GM23338 (cell line): Measurements from ENCODE around the gene OR4K2. TPM values are rescaled to one million over a fixed set of nuclear protein-coding genes. Genes with fewer than 3 reads are reported as not detected.
"Not testable (repeated sequence)": the region's sequence is repeated elsewhere in the genome, so short reads cannot be mapped to it uniquely, and the experiment has no call there.

ENCODE experiments used
- ATAC-seq: fragments of 200-7000 bp; cut with Tn5 transposase; 3 replicates; pipeline ENCODE4 v1.9.1; 2020
- DNase-seq: peaks from one replicate; pipeline ENCODE4 v3.0.0-alpha.2; 2015; ENCODE audit warnings: low spot score
- H2AFZ ChIP-seq: fragments of 200-600 bp; sonication (generic); 2 replicates; pipeline ENCODE4 v1.8.0; 2016; ENCODE audit warnings: antibody characterized with exemption, mild to moderate bottlenecking, moderate library complexity
- H3F3A ChIP-seq: fragments of 200-600 bp; sonication (generic); replicated peaks from 2 replicates; pipeline ENCODE4 v1.8.0; 2017; ENCODE audit warnings: antibody characterized with exemption, mixed run types, low read depth
- H3K27ac ChIP-seq: fragments of 200-600 bp; sonication (generic); 2 replicates; pipeline ENCODE4 v1.6.1; 2016; ENCODE audit warnings: low read depth
- H3K27me3 ChIP-seq: fragments of 200-600 bp; sonication (generic); 2 replicates; pipeline ENCODE4 v1.8.0; 2016; ENCODE audit warnings: mild to moderate bottlenecking, mixed run types, moderate library complexity; ENCODE audit not compliant: insufficient read depth
- H3K36me3 ChIP-seq: fragments of 200-600 bp; sonication (generic); 2 replicates; pipeline ENCODE4 v1.8.0; 2016; ENCODE audit warnings: mild to moderate bottlenecking; ENCODE audit not compliant: insufficient read depth
- H3K4me1 ChIP-seq: fragments of 200-600 bp; sonication (generic); 2 replicates; pipeline ENCODE4 v1.8.0; 2016; ENCODE audit warnings: mild to moderate bottlenecking, moderate library complexity; ENCODE audit not compliant: insufficient read depth
- H3K4me2 ChIP-seq: fragments of 200-600 bp; sonication (generic); 2 replicates; pipeline ENCODE4 v1.7.1; 2017; ENCODE audit warnings: mixed run types
- H3K4me3 ChIP-seq: fragments of 200-600 bp; sonication (generic); 2 replicates; pipeline ENCODE4 v1.6.1; 2016; ENCODE audit warnings: mixed run types
- H3K79me2 ChIP-seq: fragments of 200-600 bp; sonication (generic); replicated peaks from 2 replicates; pipeline ENCODE4 v1.8.0; 2017; ENCODE audit warnings: mild to moderate bottlenecking; ENCODE audit not compliant: insufficient read depth
- H3K9me2 ChIP-seq: fragments of 200-600 bp; sonication (generic); 2 replicates; pipeline ENCODE4 v1.8.0; 2017; ENCODE audit not compliant: insufficient read depth
- H4K20me1 ChIP-seq: fragments of 200-600 bp; sonication (generic); replicated peaks from 2 replicates; pipeline ENCODE4 v1.8.0; 2017; ENCODE audit warnings: mild to moderate bottlenecking; ENCODE audit not compliant: insufficient read depth
- H3K27ac Mint-ChIP-seq: 2 replicates; pipeline ENCODE4 v1.8.0; 2020; ENCODE audit warnings: inconsistent platforms, mild to moderate bottlenecking, moderate library complexity, mixed read lengths
- H3K27me3 Mint-ChIP-seq: 3 replicates; pipeline ENCODE4 v1.8.0; 2022; ENCODE audit warnings: low read depth, mild to moderate bottlenecking, moderate library complexity, mixed read lengths, inconsistent platforms; ENCODE audit not compliant: insufficient read depth, poor library complexity
- H3K36me3 Mint-ChIP-seq: 3 replicates; pipeline ENCODE4 v1.8.0; 2021; ENCODE audit warnings: low read depth, mild to moderate bottlenecking, inconsistent platforms, moderate library complexity, mixed read lengths
- H3K4me1 Mint-ChIP-seq: 3 replicates; pipeline ENCODE4 v1.8.0; 2020; ENCODE audit warnings: mild to moderate bottlenecking, inconsistent platforms, mixed read lengths
- H3K4me3 Mint-ChIP-seq: 3 replicates; pipeline ENCODE4 v1.8.0; 2021; ENCODE audit warnings: moderate library complexity, mild to moderate bottlenecking, inconsistent platforms, mixed read lengths
- H3K9me3 Mint-ChIP-seq: 3 replicates; pipeline ENCODE4 v1.8.0; 2020; ENCODE audit warnings: moderate library complexity, mild to moderate bottlenecking, inconsistent platforms, mixed read lengths
- CREB1 ChIP-seq: fragments of 250-450 bp; sonication (Bioruptor Pico); IDR thresholded peaks from 2 replicates; pipeline ENCODE4 v1.5.0; 2020; ENCODE audit warnings: low read depth, mild to moderate bottlenecking, moderate library complexity
- ETS1 ChIP-seq: IDR thresholded peaks from 2 replicates; pipeline ENCODE4 v1.6.1; 2016; ENCODE audit warnings: antibody characterized with exemption
- EZH2 ChIP-seq: fragments of 200-600 bp; sonication (generic); IDR thresholded peaks from one replicate; pipeline ENCODE4 v1.8.0; 2017; ENCODE audit warnings: antibody characterized with exemption, mild to moderate bottlenecking, low read depth; ENCODE audit not compliant: unreplicated experiment
- JUNB ChIP-seq: IDR thresholded peaks from one replicate; pipeline ENCODE4 v1.6.1; 2016; ENCODE audit warnings: antibody characterized with exemption; ENCODE audit not compliant: unreplicated experiment
- POLR2AphosphoS5 ChIP-seq: IDR thresholded peaks from 2 replicates; pipeline ENCODE4 v1.6.1; 2016; ENCODE audit warnings: antibody characterized with exemption, low read depth
- REST ChIP-seq: IDR thresholded peaks from one replicate; pipeline ENCODE4 v1.6.1; 2018; ENCODE audit warnings: antibody characterized with exemption; ENCODE audit not compliant: unreplicated experiment
- ZNF114 ChIP-seq: fragments of 250-450 bp; sonication (Bioruptor Pico); IDR thresholded peaks from 2 replicates; pipeline ENCODE4 v1.5.0; 2020; ENCODE audit warnings: mild to moderate bottlenecking, moderate library complexity
- ZNF331 ChIP-seq: fragments of 250-450 bp; sonication (Bioruptor Pico); IDR thresholded peaks from 2 replicates; pipeline ENCODE4 v1.5.0; 2020; ENCODE audit warnings: low read depth, mild to moderate bottlenecking, moderate library complexity
- ZNF462 ChIP-seq: fragments of 250-450 bp; sonication (Bioruptor Pico); IDR thresholded peaks from 2 replicates; pipeline ENCODE4 v1.5.0; 2020; ENCODE audit warnings: mild to moderate bottlenecking, moderate library complexity
- polyA plus RNA-seq: library from polyadenylated mRNA; unstranded; fragments of >200 nt; fragmentation: Nextera tagmentation; extraction: Ambion mirVana; gene quantifications from 2 replicates; pipeline ENCODE4 v1.2.1, GENCODE V29; 2016
- total RNA-seq: library from RNA; depleted of rRNA; stranded (reverse); fragments of >200 nt; shearing (Covaris generic); gene quantifications from 2 replicates; pipeline ENCODE4 v1.2.3, GENCODE V29; 2014

The OR4K2 gene
- total and polyA plus RNA-seq, 2 experiments from 2014 or later: not detected

- TF ChIP-seq EZH2 (no peak), JUNB (no peak), ZNF114 (no peak), ZNF331 (CRISPR knock-in tag) (no peak)
Observed at GRCh38 chr14:19828314-19828713, 46.6 kb upstream of the OR4K2 start (continued).

- H3K36me3 ChIP-seq, H2AFZ ChIP-seq, H3K4me2 ChIP-seq, DNase-seq, H3K9me3 Mint-ChIP-seq, H3K4me1 ChIP-seq, H3K27ac ChIP-seq, H3F3A ChIP-seq, H3K4me3 ChIP-seq, H3K4me1 Mint-ChIP-seq, H3K27me3 ChIP-seq, H3K9me2 ChIP-seq, H4K20me1 ChIP-seq, H3K27ac Mint-ChIP-seq, ATAC-seq, H3K79me2 ChIP-seq, H3K4me3 Mint-ChIP-seq, H3K27me3 Mint-ChIP-seq: not testable (repeated sequence)
- peaks cover 33% of the 10 kb centered on the region for H3K36me3 Mint-ChIP-seq
Observed at GRCh38 chr14:19834203-19834848, 40.6 kb upstream of the OR4K2 start.

- Histone ChIP-seq H3K9me2 (no peaks in the 10 kb centered on the region), H2AFZ (no peak overlapping the region), H3K4me2 (no peak overlapping the region), H4K20me1 (no peaks in the 10 kb centered on the region), H3K79me2 (no peaks in the 10 kb centered on the region), H3K27ac (no peak overlapping the region), H3K4me1 (no peaks in the 10 kb centered on the region), H3K4me3 (no peak overlapping the region), H3F3A (no peaks in the 10 kb centered on the region), H3K36me3 (peaks cover 23% of the 10 kb centered on the region), H3K27me3 (no peaks in the 10 kb centered on the region)
- Mint-ChIP-seq H3K4me3 (no peak overlapping the region), H3K9me3 (peaks cover 20% of the 10 kb centered on the region), H3K27ac (no peak overlapping the region), H3K27me3 (no peaks in the 10 kb centered on the region), H3K4me1 (no peaks in the 10 kb centered on the region), H3K36me3 (peaks cover 9% of the 10 kb centered on the region)
- no peak for ATAC-seq
- DNase-seq: no peak
- TF ChIP-seq POLR2AphosphoS5 (no peak), ZNF462 (no peak), JUNB (no peak), REST (no peak), ZNF114 (no peak), ZNF331 (CRISPR knock-in tag) (no peak), CREB1 (CRISPR knock-in tag) (no peak), ETS1 (no peak)
Observed at GRCh38 chr14:19838433-19838832, 36.5 kb upstream of the OR4K2 start.
